ENCODE data around the gene CORO1C.

The CORO1C gene

DNA sequence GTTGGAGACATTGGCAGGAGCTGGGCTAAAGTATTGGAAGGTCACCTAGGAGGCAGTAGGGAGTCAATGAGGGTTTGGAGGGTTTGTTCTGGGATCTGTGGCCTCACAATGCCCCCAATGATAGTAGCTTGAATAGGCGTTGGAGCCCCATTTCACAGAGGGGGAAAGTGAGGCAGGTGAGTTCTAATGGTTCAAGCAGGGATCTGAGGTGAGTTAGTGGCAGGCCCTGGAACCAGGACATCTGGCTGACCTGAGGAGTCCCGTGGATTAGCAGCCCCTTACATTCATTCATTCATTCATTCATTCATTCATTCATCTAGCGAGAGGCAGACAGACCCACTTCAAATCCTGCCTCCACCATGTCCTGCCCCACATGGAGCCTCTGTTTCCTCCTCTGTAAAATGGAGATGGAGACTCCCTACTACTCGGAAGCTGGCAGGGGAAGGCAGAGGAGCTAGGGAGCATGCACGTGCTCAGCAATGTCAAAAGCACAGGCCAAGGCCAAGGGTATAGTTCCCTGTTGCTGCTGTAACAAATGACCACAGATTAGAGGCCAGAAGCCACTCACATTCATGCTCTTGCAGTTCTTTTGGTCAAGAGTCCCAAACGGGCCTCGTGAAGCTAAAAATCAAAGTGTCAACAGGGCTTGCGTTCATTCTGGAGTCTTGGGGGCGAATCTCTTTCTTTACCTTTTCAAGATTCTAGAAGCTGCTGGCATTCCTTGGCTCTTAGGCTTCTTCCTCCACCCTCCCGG lies 131.2 kb downstream of the CORO1C start:
- no peak for DNase-seq (ENCODE audit: low read depth, low spot score)

GRCh38 chr12:108599541-108599940 lies 131.8 kb downstream of the CORO1C start:
- no peak for DNase-seq (ENCODE audit: low read depth, low spot score)

DNA sequence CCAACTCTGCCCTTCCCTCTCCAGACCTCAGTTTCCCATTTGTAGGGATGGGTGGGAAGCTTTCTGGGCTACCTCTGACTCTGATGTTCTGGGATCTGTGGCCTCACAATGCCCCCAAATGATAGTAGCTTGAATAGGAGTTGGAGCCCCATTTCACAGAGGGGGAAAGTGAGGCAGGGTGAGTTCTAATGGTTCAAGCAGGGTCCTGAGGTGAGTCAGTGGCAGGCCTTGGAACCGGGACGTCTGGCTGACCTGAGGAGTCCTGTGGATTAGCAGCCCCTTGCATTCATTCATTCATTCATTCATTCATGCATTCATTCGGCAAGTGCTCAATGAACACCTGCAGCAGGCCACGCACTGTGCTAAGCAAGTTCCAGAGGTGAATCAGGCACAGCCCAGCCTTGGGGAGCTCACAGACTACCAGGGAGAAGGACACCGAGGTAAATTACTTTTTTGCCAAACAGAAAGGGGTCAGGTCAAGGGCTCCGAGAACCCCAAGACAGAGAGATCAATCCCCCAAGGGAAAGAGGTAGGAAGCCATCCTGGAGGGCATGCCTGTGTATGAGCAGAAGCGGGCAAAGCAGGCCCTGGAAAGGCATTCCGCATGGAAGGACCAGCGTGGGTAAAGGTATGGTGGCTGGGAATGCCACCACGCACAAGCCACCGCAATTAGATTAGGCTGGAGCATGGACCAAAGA lies 132.6 kb downstream of the CORO1C start:
- DNase-seq (ENCODE audit: low read depth, low spot score), result no peak

GRCh38 chr12:108597559-108598471 lies 133.5 kb downstream of the CORO1C start, which contains the start of gene TMEM119:
Gene TMEM119, minus strand, starts transcription at chr12:108598084. Its CDS starts 5,701 bp downstream, at chr12:108592383.
- no peak for DNase-seq (ENCODE audit: low read depth, low spot score)

GRCh38 chr12:108596854-108597558 lies 134.3 kb downstream of the CORO1C start:
- no peak for DNase-seq (ENCODE audit: low read depth, low spot score)

GRCh38 chr12:108595711-108596647 lies 135.3 kb downstream of the CORO1C start:
- DNase-seq (ENCODE audit: low read depth, low spot score), result no peak

Data from activated CD4-positive, CD25-positive, alpha-beta regulatory T cell treated with anti-CD3 and anti-CD28 coated beads, Interleukin-2, amount 50 U/mL, for 16 hours (primary cell).